Glutamatergic neuron (in vitro differentiated cells): Measurements from ENCODE around the gene NAPSA. TPM values are rescaled to one million over a fixed set of nuclear protein-coding genes. Genes with fewer than 3 reads are reported as not detected.

Experiments
- DNase-seq: peaks from one replicate; pipeline ENCODE4 v3.0.0; 2022
- H3K27ac Mint-ChIP-seq: one replicate; pipeline ENCODE4 v1.8.0; 2020; ENCODE audit warnings: mild to moderate bottlenecking, mixed read lengths, inconsistent platforms; ENCODE audit not compliant: unreplicated experiment
- H3K27me3 Mint-ChIP-seq: one replicate; pipeline ENCODE4 v1.8.0; 2020; ENCODE audit warnings: mild to moderate bottlenecking, moderate library complexity, mixed read lengths, inconsistent platforms; ENCODE audit not compliant: unreplicated experiment
- H3K36me3 Mint-ChIP-seq: one replicate; pipeline ENCODE4 v1.8.0; 2020; ENCODE audit warnings: mild to moderate bottlenecking, mixed read lengths, inconsistent platforms; ENCODE audit not compliant: unreplicated experiment
- H3K4me1 Mint-ChIP-seq: one replicate; pipeline ENCODE4 v1.8.0; 2020; ENCODE audit warnings: mild to moderate bottlenecking, low read depth, mixed read lengths, inconsistent platforms; ENCODE audit not compliant: unreplicated experiment
- H3K4me3 Mint-ChIP-seq: one replicate; pipeline ENCODE4 v1.8.0; 2020; ENCODE audit warnings: mild to moderate bottlenecking, mixed read lengths, inconsistent platforms; ENCODE audit not compliant: unreplicated experiment
- H3K9me3 Mint-ChIP-seq: one replicate; pipeline ENCODE4 v1.8.0; 2020; ENCODE audit warnings: mild to moderate bottlenecking, moderate library complexity, mixed read lengths, inconsistent platforms; ENCODE audit not compliant: unreplicated experiment
- CTCF ChIP-seq: fragments of 200-600 bp; sonication (generic); IDR thresholded peaks from one replicate; pipeline ENCODE4 v1.5.0; 2021; ENCODE audit not compliant: partially characterized antibody, unreplicated experiment
- total RNA-seq: library from RNA; stranded (reverse); fragmentation: NEBNext Ultra II Directional; extraction: Animal tissue kit (Norgen Biotek cat#: 25700); gene quantifications from one replicate; pipeline ENCODE4 v1.2.1, GENCODE V29; 2021; ENCODE audit not compliant: unreplicated experiment

The NAPSA gene
- total RNA-seq, 1 donor from 2014 or later, result 0.88 TPM

GRCh38 chr19:50383852-50384684 lies 18.6 kb upstream of the NAPSA start, which contains the start of gene POLD1:
POLD1 (plus strand) TSS chr19:50384347; CDS start chr19:50398852, 14,505 bp downstream.
- H3K36me3 Mint-ChIP-seq, result peaks cover 2% of the 10 kb centered on the region
- H3K4me1 Mint-ChIP-seq, result peaks cover 18% of the 10 kb centered on the region
- peaks cover 11% of the 10 kb centered on the region for H3K27me3 Mint-ChIP-seq
- TF ChIP-seq CTCF, result no peak
- H3K27ac Mint-ChIP-seq, result peak within 1 kb of the TSS; percentile 72
- peak within 1 kb of the TSS; percentile 95 for H3K4me3 Mint-ChIP-seq
- DNase-seq, result peak; percentile 99
- H3K9me3 Mint-ChIP-seq, result peaks cover 11% of the 10 kb centered on the region

GRCh38 chr19:50383001-50383851 lies 17.8 kb upstream of the NAPSA start:
- no peak for TF ChIP-seq CTCF
- peak overlapping the region; percentile 65 for H3K27ac Mint-ChIP-seq
- H3K4me1 Mint-ChIP-seq, result peaks cover 18% of the 10 kb centered on the region
- H3K9me3 Mint-ChIP-seq, result peaks cover 11% of the 10 kb centered on the region
- H3K36me3 Mint-ChIP-seq, result peaks cover 4% of the 10 kb centered on the region
- DNase-seq, result no peak
- H3K4me3 Mint-ChIP-seq, result peak overlapping the region; percentile 95
- H3K27me3 Mint-ChIP-seq, result peaks cover 11% of the 10 kb centered on the region

DNA sequence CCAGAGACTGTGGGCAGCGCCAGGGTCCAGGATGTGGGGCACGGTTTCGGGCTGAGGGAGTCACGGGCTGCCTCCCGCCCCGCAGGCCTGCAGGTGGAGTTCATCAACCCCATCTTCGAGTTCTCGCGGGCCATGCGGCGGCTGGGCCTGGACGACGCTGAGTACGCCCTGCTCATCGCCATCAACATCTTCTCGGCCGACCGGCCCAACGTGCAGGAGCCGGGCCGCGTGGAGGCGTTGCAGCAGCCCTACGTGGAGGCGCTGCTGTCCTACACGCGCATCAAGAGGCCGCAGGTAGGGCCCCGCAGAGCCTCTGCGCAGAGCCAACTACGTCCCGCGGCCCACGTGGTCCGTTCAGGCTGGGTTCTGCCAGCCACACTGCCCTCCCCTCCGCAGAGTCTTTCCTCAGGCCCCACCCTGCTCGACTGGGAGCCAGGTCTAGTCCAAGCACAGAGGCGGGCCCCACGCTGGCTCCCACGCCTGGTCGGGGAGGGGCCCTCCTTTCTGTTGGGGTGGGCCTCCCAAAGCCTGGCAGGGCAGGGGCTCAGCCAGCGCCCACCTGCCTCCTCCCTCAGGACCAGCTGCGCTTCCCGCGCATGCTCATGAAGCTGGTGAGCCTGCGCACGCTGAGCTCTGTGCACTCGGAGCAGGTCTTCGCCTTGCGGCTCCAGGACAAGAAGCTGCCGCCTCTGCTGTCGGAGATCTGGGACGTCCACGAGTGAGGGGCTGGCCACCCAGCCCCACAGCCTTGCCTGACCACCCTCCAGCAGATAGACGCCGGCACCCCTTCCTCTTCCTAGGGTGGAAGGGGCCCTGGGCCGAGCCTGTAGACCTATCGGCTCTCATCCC lies 16.7 kb upstream of the NAPSA start:
- Mint-ChIP-seq H3K27ac (no peak overlapping the region), H3K36me3 (peaks cover 4% of the 10 kb centered on the region), H3K4me1 (peaks cover 15% of the 10 kb centered on the region), H3K4me3 (no peak overlapping the region), H3K9me3 (peaks cover 11% of the 10 kb centered on the region), H3K27me3 (peaks cover 11% of the 10 kb centered on the region)
- DNase-seq, result no peak
- TF ChIP-seq CTCF, result no peak

DNA sequence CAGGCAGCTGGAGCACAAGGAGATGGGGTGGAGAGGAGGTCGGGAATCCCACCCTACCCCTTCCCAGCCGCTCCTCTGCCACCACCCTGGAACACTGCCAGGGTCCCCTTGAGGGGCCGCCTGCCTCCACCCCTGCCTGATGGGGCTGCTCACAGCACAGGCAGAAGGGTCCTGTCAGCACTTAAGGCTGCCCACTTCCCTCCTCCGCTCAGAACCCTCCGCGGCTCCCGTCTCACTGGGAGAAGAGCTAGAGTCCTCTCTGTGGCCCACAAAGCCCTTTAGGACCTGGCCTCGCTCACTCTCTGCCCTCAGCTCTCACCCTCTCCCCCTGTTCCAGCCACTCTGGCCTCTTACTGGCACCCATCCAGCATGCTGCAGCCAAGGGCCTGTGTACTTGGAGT lies 15.3 kb upstream of the NAPSA start:
- peaks cover 4% of the 10 kb centered on the region for H3K36me3 Mint-ChIP-seq
- DNase-seq, result no peak
- TF ChIP-seq CTCF, result no peak
- H3K27ac Mint-ChIP-seq, result peak overlapping the region; percentile 64
- no peak overlapping the region for H3K4me3 Mint-ChIP-seq
- peaks cover 12% of the 10 kb centered on the region for H3K9me3 Mint-ChIP-seq
- peaks cover 13% of the 10 kb centered on the region for H3K4me1 Mint-ChIP-seq
- H3K27me3 Mint-ChIP-seq, result peaks cover 15% of the 10 kb centered on the region
